ENCODE measurements around the gene CISH.

DNA sequence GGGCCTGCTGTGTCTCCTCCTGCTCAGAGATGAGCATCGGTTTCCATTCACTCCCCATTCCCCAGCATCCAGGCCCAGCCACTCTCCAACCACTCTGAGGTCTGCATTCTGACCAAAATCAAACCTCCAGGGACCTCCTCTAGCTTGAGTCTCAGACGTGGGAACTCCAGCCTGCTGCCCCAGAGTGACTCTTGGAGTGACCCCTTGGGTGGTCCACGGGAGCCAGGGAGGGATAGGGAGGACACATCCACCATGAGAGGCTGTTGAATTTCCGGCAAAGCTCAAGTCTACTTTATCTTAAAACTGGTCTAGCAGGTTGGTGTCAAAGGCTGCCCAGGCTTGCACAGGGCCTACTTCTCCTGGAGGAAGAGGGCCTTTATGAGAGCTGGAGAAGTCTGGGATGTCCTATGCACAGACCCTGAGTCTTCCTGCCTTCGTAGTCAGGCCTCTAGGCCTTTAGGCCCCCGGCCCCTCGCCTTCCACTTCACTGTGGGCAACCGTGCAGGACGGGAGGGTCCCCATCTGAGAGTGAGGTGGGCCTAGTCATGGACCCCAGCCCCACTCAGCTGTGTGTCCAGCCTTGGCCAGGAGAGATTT lies 8.9 kb downstream of the CISH start:
- TF ChIP-seq, protein P1, sequence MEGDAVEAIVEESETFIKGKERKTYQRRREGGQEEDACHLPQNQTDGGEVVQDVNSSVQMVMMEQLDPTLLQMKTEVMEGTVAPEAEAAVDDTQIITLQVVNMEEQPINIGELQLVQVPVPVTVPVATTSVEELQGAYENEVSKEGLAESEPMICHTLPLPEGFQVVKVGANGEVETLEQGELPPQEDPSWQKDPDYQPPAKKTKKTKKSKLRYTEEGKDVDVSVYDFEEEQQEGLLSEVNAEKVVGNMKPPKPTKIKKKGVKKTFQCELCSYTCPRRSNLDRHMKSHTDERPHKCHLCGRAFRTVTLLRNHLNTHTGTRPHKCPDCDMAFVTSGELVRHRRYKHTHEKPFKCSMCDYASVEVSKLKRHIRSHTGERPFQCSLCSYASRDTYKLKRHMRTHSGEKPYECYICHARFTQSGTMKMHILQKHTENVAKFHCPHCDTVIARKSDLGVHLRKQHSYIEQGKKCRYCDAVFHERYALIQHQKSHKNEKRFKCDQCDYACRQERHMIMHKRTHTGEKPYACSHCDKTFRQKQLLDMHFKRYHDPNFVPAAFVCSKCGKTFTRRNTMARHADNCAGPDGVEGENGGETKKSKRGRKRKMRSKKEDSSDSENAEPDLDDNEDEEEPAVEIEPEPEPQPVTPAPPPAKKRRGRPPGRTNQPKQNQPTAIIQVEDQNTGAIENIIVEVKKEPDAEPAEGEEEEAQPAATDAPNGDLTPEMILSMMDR (IDR thresholded peaks at IDR 0.05 in 4 of 5, conservative IDR thresholded peaks at IDR 0.05 in 1 of 5): no peak
- no peak for TF ChIP-seq POLR2A (IDR thresholded peaks at IDR 0.05)
